GM18507 (cell line): ENCODE results near the gene MED10.

Experiments
- DNase-seq: peaks from one replicate; pipeline ENCODE4 v3.0.0; 2011; ENCODE audit warnings: low read depth; ENCODE audit not compliant: insufficient read length; ENCODE audit errors: extremely low spot score
- FAIRE-seq: peaks from 2 replicates; lab custom pipeline; 2011; peaks lifted over from hg19 to GRCh38; lab: Jason Lieb, UNC

MED10 gene

GRCh38 chr5:6377905-6378765 lies at the start of gene MED10:
TSS of gene MED10 (minus strand) at chr5:6378547. CDS start at chr5:6378483, 64 bp downstream.
- DNase-seq (peak; percentile 87), FAIRE-seq (peak; percentile 94)

GRCh38 chr5:6427694-6428093 lies 49.3 kb upstream of the MED10 start:
- DNase-seq (no peak), FAIRE-seq (no peak)

DNA sequence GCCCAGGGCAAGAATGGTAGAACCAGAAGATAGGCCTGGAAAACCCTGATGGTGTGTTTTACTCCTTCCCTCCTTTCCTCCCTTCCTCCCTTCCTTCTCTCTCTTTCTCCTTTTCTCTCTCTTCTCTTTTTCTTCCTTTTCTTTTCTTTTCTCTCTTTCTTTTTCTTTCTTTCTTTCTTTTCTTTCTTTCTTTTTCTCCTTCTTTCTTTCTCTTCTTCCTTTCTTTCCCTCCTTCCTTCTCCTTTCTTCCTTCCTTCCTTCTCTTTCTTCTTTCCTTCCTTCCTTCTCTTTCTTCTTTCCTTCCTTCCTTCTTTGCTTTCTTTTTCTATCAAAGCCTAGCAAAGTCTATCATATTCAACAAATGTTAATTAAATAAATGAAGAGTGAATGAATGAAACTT lies 46.4 kb upstream of the MED10 start:
- DNase-seq (no peak), FAIRE-seq (no peak)

- no peak for FAIRE-seq
- no peak for DNase-seq
These were observed 45.8 kb upstream of the MED10 start for GRCh38 chr5:6424110-6424659.

DNA sequence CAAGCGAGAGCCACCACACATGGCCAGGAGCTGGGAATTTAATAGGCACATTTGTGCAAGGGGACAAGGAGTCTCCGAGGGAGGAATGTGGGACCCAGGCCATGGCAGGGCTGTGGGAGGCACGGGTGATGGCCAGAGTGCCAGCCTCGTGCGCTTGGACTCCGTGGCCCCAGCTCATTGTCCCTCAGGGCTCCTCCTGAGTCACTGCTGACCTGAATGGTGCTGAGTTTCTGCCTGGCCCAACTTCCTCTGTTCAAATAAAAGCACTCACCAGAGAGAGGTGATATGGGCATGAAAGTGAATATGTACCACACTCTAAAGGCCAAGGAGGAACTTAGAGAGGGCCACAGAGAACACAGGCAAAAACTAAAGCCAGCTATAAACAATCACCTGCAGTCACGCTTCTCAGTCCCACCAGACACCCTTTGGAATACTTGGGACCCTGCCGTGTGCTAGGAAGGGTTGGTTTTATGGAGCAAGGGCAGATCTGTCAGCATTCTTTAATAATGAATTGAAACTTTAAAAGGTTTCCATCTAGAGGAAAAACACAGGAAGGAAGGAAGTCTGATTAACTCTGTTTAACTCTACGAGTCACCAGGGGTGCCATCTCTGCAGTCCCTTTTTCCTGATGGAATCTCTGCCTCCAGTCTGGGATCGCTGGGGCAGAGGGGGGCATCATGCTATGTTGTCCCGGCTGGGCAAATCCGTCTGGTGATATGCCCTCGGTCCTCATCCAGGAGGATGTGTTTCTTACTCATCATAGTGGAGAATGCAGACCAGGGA lies 45.2 kb upstream of the MED10 start:
- no peak for FAIRE-seq

GRCh38 chr5:6419340-6419852 lies 41.0 kb upstream of the MED10 start:
- DNase-seq: no peak
- FAIRE-seq: no peak

More for the DNA sequence above, 45.2 kb upstream of the MED10 start:
- DNase-seq: no peak

DNA sequence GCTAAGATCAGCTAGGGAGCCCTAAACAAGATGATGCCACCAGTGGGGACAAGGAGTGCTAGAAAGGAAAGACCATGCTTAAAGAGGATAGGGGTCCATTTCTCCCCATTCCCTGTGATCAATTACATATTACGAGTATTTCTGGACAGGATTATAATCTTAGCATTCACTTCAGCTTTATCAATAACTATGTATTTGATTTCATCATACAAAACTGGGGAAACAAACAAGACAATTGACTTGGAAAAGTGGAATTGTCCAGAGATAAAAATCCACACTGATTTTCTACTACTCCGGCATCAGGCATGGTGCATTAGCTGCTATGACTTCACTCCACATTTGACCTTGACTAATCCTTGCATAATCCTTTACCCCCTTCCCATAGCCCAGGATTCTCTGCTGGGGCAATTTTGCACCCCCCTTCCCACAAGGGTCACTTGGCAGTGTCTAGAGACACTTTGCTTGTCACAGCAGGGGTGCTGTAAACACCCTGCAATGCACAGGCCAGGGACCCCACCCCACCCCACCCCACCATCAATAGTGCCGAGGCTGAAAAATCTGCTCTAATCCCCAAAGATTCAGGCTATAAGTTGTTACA lies 40.4 kb upstream of the MED10 start:
- FAIRE-seq (no peak), DNase-seq (no peak)

GRCh38 chr5:6417657-6418056 lies 39.3 kb upstream of the MED10 start:
- no peak for FAIRE-seq
- DNase-seq: no peak

DNA sequence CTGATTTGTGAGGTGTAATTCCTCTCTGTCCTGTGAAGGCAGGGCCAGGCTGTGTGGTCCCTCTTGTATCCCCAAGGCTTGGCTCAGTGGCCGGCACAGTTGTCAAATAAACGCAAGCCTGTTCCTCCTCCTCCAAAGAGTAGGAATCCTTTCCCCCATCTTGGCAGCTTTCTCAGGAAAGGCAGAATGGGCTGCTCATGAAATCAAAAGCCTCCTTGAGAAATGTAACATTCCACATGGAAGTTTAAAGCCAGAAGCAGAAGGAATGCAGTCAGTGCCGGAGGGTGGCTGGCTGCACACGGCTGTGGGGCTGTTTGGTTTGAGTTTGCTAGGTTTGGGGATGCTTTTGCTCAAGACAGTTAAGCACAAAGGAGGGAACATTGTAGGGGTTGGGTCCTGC lies 34.5 kb upstream of the MED10 start:
- no peak for FAIRE-seq

GRCh38 chr5:6411141-6411540 lies 32.8 kb upstream of the MED10 start:
- FAIRE-seq (no peak), DNase-seq (no peak)

More for the DNA sequence above, 34.5 kb upstream of the MED10 start:
- DNase-seq: no peak

GRCh38 chr5:6410421-6410820 lies 32.1 kb upstream of the MED10 start:
- DNase-seq: no peak
- FAIRE-seq: no peak

DNA sequence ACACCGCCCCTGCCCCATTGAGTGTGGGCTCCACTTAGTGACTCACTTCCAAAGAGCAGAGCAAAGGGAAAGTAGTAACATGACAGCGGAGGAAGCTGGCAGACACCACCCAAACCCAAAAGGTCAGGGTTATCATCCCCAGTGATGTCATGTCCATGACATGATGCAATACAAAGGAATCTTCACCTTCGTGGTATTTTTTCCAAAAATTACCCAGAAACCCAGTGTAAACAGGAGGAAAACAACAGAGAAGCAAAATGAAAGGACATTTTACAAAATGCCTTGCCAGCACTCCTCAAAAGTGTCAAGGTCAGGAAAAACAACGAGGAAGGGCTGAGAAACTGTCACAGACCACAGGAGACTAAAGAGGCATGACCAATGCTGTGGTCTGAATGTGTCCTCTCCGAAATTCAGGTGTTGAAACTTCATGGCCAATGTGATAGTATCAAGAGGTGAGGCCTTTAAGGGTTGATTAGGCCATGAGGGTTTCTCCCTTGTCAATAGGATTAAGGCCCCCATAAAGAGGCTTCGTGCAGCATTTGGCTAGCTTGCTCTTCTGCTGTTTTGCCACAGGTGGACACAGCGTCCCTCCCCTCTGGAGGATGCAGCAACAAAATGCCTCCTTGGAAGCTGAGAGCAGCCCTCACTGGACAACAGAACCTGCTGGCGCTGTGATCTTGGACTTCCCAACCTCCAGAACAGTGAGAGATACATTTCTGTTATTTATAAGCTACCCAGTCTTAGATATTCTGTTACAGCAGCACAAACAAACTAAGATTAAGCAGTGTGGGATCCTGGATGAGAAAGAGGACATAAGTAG lies 30.5 kb upstream of the MED10 start:
- FAIRE-seq (no peak), DNase-seq (no peak)

DNA sequence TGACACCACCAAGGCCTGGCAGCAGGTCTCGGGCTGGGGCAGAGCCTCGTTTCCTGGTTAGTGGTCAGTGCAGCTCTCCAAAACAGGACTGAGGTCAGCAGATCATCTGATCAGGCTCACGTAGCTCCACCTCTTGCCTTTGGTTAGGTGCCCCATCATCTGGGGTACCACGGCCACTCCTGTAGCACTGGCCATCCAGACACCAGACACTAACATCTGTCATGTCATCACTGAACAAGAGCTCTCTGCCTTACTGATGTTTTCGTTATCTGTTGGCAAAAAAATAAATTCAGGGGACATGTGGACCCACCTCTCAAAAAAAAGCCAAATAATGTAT lies 29.9 kb upstream of the MED10 start:
- no peak for FAIRE-seq
- DNase-seq: no peak

DNA sequence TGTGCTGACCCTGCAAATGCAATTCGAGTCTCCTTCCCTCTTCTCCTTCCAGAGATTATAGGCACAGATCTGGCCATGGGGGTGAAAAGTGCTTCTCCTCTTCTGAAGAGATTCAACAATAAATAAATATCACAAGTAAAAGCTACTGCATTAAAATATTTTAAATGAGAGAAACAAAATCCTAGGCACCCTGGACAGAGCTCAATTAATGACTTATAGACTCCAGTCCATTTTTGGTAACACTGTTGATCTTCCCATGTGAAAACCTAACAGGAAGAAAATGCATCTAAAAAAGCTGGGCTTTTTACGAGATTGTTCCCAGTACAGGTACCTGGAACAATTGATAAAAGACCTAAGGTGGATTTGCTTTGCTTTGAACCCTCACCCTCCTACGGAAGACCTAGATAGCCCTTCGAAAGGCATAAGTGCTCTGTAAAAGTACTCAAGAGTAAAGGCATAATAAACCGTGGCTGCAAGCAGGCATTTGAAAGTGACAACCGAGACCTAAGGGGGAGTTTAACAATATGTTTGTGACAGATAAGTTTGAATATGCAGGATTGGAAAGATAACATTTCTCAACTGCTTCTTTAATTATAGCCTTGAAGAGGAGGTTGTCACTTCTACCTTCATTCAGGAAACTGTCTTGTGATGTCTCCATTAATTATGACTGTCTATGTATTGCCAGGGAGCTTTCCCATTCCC lies 29.4 kb upstream of the MED10 start:
- FAIRE-seq: no peak

GRCh38 chr5:6405591-6405990 lies 27.2 kb upstream of the MED10 start:
- FAIRE-seq (no peak), DNase-seq (no peak)

More for the DNA sequence above, 29.4 kb upstream of the MED10 start:
- DNase-seq: no peak

- DNase-seq (no peak), FAIRE-seq (peak; percentile 31)
These were observed 25.8 kb upstream of the MED10 start for GRCh38 chr5:6404129-6404528.

- DNase-seq (no peak), FAIRE-seq (no peak)
These were observed 25.1 kb upstream of the MED10 start for GRCh38 chr5:6403416-6403815.

- DNase-seq (no peak), FAIRE-seq (no peak)
These were observed 24.6 kb upstream of the MED10 start for GRCh38 chr5:6402939-6403338.

GRCh38 chr5:6401410-6401809 lies 23.1 kb upstream of the MED10 start:
- DNase-seq: no peak

More at GRCh38 chr5:6401410-6401809, 23.1 kb upstream of the MED10 start:
- FAIRE-seq: no peak
